Right lobe of liver (tissue), 4 donors: Measurements from ENCODE around the gene ALG10.
"Not testable (repeated sequence)": the region's sequence is repeated elsewhere in the genome, so short reads cannot be mapped to it uniquely, and the experiment has no call there.

Experiments
- CTCF ChIP-seq, 4 donors: fragments of 200-600 bp in 3 of 4; fragments of 450-650 bp in 1 of 4; IDR thresholded peaks; one replicate each; pipeline versions ENCODE4 v1.5.1 to v1.8.0; 2016 to 2022; ENCODE audit warnings: antibody characterized with exemption in 4 of 4, mild to moderate bottlenecking in 2 of 4
- POLR2A ChIP-seq: fragments of 450-650 bp; IDR thresholded peaks from one replicate; pipeline ENCODE4 v1.6.1; 2017; ENCODE audit warnings: antibody characterized with exemption, mild to moderate bottlenecking
- donor health status: DM: no; HTN: no; CAD: no.
- donor health status: DM: no; HTN: no; CAD: no.
- donor health status: DM: no; HTN: yes; CAD: no.

- TF ChIP-seq CTCF (IDR thresholded peaks at IDR 0.05); POLR2A: not testable (repeated sequence)
These were observed 13.5 kb upstream of the ALG10 start for GRCh38 chr12:34008835-34009234.
